H9 (cell line): Measurements from ENCODE around the gene NOL9. TPM values are rescaled to one million over a fixed set of nuclear protein-coding genes. Genes with fewer than 3 reads are reported as not detected.

ENCODE experiments used
- DNase-seq: peaks from one replicate; pipeline ENCODE4 v3.0.0-alpha.2; 2017
- H2AFZ ChIP-seq: one replicate; pipeline ENCODE4 v1.6.1; 2013; ENCODE audit warnings: mild to moderate bottlenecking, low read length, control low read depth, moderate library complexity
- H2AK5ac ChIP-seq: 2 replicates; pipeline ENCODE4 v1.6.1; 2013; ENCODE audit warnings: low read length, control low read depth, mixed read lengths; ENCODE audit not compliant: insufficient read length
- H2BK120ac ChIP-seq: one replicate; pipeline ENCODE4 v1.6.1; 2013; ENCODE audit warnings: low read depth, mild to moderate bottlenecking, low read length, control low read depth, inconsistent platforms; ENCODE audit not compliant: poor library complexity, severe bottlenecking
- H2BK12ac ChIP-seq: 2 replicates; pipeline ENCODE4 v1.6.1; 2013; ENCODE audit warnings: low read length, control low read depth, mixed read lengths, low read depth; ENCODE audit not compliant: insufficient read length
- H2BK15ac ChIP-seq: 2 replicates; pipeline ENCODE4 v1.6.1; 2013; ENCODE audit warnings: low read depth, low read length, control low read depth
- H2BK20ac ChIP-seq: one replicate; pipeline ENCODE4 v1.6.1; 2013; ENCODE audit warnings: low read depth, mild to moderate bottlenecking, low read length, control low read depth, inconsistent platforms; ENCODE audit not compliant: poor library complexity, severe bottlenecking
- H2BK5ac ChIP-seq: 2 replicates; pipeline ENCODE4 v1.6.1; 2013; ENCODE audit warnings: low read length, control low read depth, mixed read lengths; ENCODE audit not compliant: insufficient read length
- H3K14ac ChIP-seq: 2 replicates; pipeline ENCODE4 v1.6.1; 2013; ENCODE audit warnings: low read length, control low read depth; ENCODE audit not compliant: insufficient read depth
- H3K18ac ChIP-seq: 2 replicates; pipeline ENCODE4 v1.6.1; 2013; ENCODE audit warnings: low read depth, mild to moderate bottlenecking, mixed read lengths, low read length, control low read depth; ENCODE audit not compliant: insufficient read length
- H3K23ac ChIP-seq: 2 replicates; pipeline ENCODE4 v1.6.1; 2013; ENCODE audit warnings: low read length, control low read depth, mixed read lengths, low read depth; ENCODE audit not compliant: insufficient read length
- H3K23me2 ChIP-seq: 2 replicates; pipeline ENCODE4 v1.6.1; 2013; ENCODE audit warnings: low read depth, mild to moderate bottlenecking, mixed read lengths, low read length, control low read depth; ENCODE audit not compliant: insufficient read length, poor library complexity, severe bottlenecking
- H3K27ac ChIP-seq: 2 replicates; pipeline ENCODE4 v1.5.1; 2013; ENCODE audit warnings: low read length, control low read depth, mixed read lengths, low read depth; ENCODE audit not compliant: insufficient read length
- H3K27me3 ChIP-seq: 2 replicates; pipeline ENCODE4 v1.6.1; 2013; ENCODE audit warnings: low read length, control low read depth, inconsistent platforms; ENCODE audit not compliant: insufficient read depth
- H3K4ac ChIP-seq: 2 replicates; pipeline ENCODE4 v1.6.1; 2013; ENCODE audit warnings: low read depth, mild to moderate bottlenecking, control low read depth, inconsistent platforms, low read length, moderate library complexity
- H3K4me1 ChIP-seq: 2 replicates; pipeline ENCODE4 v1.6.1; 2013; ENCODE audit warnings: low read length, control low read depth, inconsistent platforms; ENCODE audit not compliant: insufficient read depth
- H3K4me2 ChIP-seq: 2 replicates; pipeline ENCODE4 v1.6.1; 2013; ENCODE audit warnings: low read length, control low read depth, mixed read lengths; ENCODE audit not compliant: insufficient read length, insufficient read depth
- H3K56ac ChIP-seq: 2 replicates; pipeline ENCODE4 v1.6.1; 2013; ENCODE audit warnings: low read depth, mild to moderate bottlenecking, mixed read lengths, low read length, control low read depth; ENCODE audit not compliant: insufficient read length
- H3K79me1 ChIP-seq: 2 replicates; pipeline ENCODE4 v1.6.1; 2013; ENCODE audit warnings: low read depth, mild to moderate bottlenecking, moderate library complexity, low read length, control low read depth, inconsistent platforms; ENCODE audit not compliant: insufficient read depth, poor library complexity, severe bottlenecking
- H3K79me2 ChIP-seq: 2 replicates; pipeline ENCODE4 v1.6.1; 2013; ENCODE audit warnings: low read length, control low read depth, inconsistent platforms; ENCODE audit not compliant: insufficient read depth
- H3K9ac ChIP-seq: 2 replicates; pipeline ENCODE4 v1.6.1; 2013; ENCODE audit warnings: low read length, control low read depth, mixed read lengths; ENCODE audit not compliant: insufficient read length; ENCODE audit errors: extremely low read depth
- H3K9me3 ChIP-seq: one replicate; pipeline ENCODE4 v1.6.1; 2013; ENCODE audit warnings: low read depth, low read length, inconsistent platforms; ENCODE audit not compliant: control insufficient read depth
- H3T11ph ChIP-seq: one replicate; pipeline ENCODE4 v1.6.1; 2013; ENCODE audit warnings: mild to moderate bottlenecking, low read length, control low read depth, inconsistent platforms
- H4K20me1 ChIP-seq: one replicate; pipeline ENCODE4 v1.6.1; 2013; ENCODE audit not compliant: control insufficient read depth, insufficient read length, insufficient read depth
- H4K5ac ChIP-seq: 2 replicates; pipeline ENCODE4 v1.6.1; 2013; ENCODE audit warnings: low read depth, mild to moderate bottlenecking, mixed read lengths, low read length, control low read depth; ENCODE audit not compliant: insufficient read length
- H4K8ac ChIP-seq: replicated peaks from 2 replicates; pipeline ENCODE4 v1.6.1; 2013; ENCODE audit warnings: low read length, control low read depth, mixed read lengths, low read depth; ENCODE audit not compliant: insufficient read length
- H4K91ac ChIP-seq: 2 replicates; pipeline ENCODE4 v1.6.1; 2013; ENCODE audit warnings: low read depth, mild to moderate bottlenecking, moderate library complexity, mixed read lengths, low read length, control low read depth; ENCODE audit not compliant: insufficient read length
- H3K27ac Mint-ChIP-seq, 3 experiments: 2 replicates in 2 of 3; 3 replicates in 1 of 3; pipeline ENCODE4 v1.8.0; 2020 to 2021; ENCODE audit warnings: mixed read lengths in 3 of 3, mild to moderate bottlenecking in 1 of 3, moderate library complexity in 1 of 3
- H3K27me3 Mint-ChIP-seq: 2 replicates; pipeline ENCODE4 v1.8.0; 2021; ENCODE audit warnings: low read depth, mild to moderate bottlenecking, moderate library complexity, mixed read lengths
- H3K36me3 Mint-ChIP-seq, 3 experiments: 2 replicates in 2 of 3; 3 replicates in 1 of 3; pipeline ENCODE4 v1.8.0; 2020 to 2021; ENCODE audit warnings: low read depth in 3 of 3, mixed read lengths in 3 of 3; ENCODE audit not compliant: insufficient read depth in 1 of 3
- H3K4me1 Mint-ChIP-seq, 2 experiments: 2 replicates each; pipeline ENCODE4 v1.8.0; 2020; ENCODE audit warnings: mixed read lengths in 2 of 2
- H3K4me3 Mint-ChIP-seq, 2 experiments: 2 replicates in 1 of 2; 3 replicates in 1 of 2; pipeline ENCODE4 v1.8.0; 2020 to 2021; ENCODE audit warnings: mild to moderate bottlenecking in 2 of 2, mixed read lengths in 2 of 2, moderate library complexity in 1 of 2
- H3K9me3 Mint-ChIP-seq, 2 experiments: 2 replicates in 1 of 2; 3 replicates in 1 of 2; pipeline ENCODE4 v1.8.0; 2020; ENCODE audit warnings: mild to moderate bottlenecking in 2 of 2, mixed read lengths in 2 of 2, moderate library complexity in 1 of 2
- CTCF ChIP-seq: fragments of 200-600 bp; sonication (generic); conservative IDR thresholded peaks from 3 replicates; pipeline ENCODE4 v1.8.0; 2021; ENCODE audit warnings: antibody characterized with exemption, mild to moderate bottlenecking
- WGBS: extraction: QIAGEN DNeasy Blood & Tissue Kit; methylation state at CpG from one replicate; pipeline ENCODE4 v1.1.7; 2013; ENCODE audit warnings: missing lambda C conversion rate, low lambda C conversion rate, mixed read lengths; ENCODE audit not compliant: insufficient read length; ENCODE audit errors: extremely low coverage; 5-methylcytosine and 5-hydroxymethylcytosine counted together
- total RNA-seq: library from RNA; stranded (reverse); gene quantifications from 2 replicates; pipeline ENCODE4 v1.2.1, GENCODE V29; 2021

The NOL9 gene
- total RNA-seq, 1 experiment from 2014 or later, result 50.4 TPM

- Histone ChIP-seq H2BK5ac (no peak overlapping the region), H2AK5ac (no peak overlapping the region), H2AFZ (no peak overlapping the region), H3K27me3 (no peaks in the 10 kb centered on the region), H3K23me2 (peaks cover 6% of the 10 kb centered on the region), H3K4me2 (no peak overlapping the region), H3K9ac (no peak overlapping the region), H2BK120ac (no peak overlapping the region), H3K14ac (no peak overlapping the region), H2BK20ac (no peak overlapping the region), H3K9me3 (no peaks in the 10 kb centered on the region), H4K8ac (no peak overlapping the region), H3K56ac (no peak overlapping the region), H3K4me1 (0 out of 2 replicates have a peak, but pooled peaks cover 2% of the 10 kb centered on the region), H3K23ac (no peak overlapping the region), H3T11ph (no peak overlapping the region), H3K4ac (no peak overlapping the region), H3K79me2 (peaks cover 7% of the 10 kb centered on the region; the same call in 1 of the 2 replicates), H4K91ac (no peak overlapping the region), H2BK15ac (no peak overlapping the region), H3K79me1 (peaks cover 6% of the 10 kb centered on the region), H2BK12ac (no peak overlapping the region), H3K27ac (no peak overlapping the region), H4K20me1 (no peaks in the 10 kb centered on the region), H4K5ac (no peak overlapping the region), H3K18ac (no peak overlapping the region)
- Mint-ChIP-seq H3K36me3 (peaks cover 0 to 4% (median 3%) of the 10 kb centered on the region in 3 experiments; a peak in 3 of 7 replicates), H3K27ac (no peak overlapping the region), H3K4me1 (peaks cover 9 to 11% of the 10 kb centered on the region in 2 experiments), H3K27me3 (peaks cover 6% of the 10 kb centered on the region), H3K4me3 (no peak overlapping the region), H3K9me3 (peaks cover 4% of the 10 kb centered on the region in 2 experiments; a peak in 3 of 5 replicates)
- no peak for TF ChIP-seq CTCF
- no peak for DNase-seq
- WGBS, result no CpG with 5 or more reads among the region's 1 CpG
Measured at GRCh38 chr1:6557597-6557996, 3.3 kb upstream of the NOL9 start.
